Inferior parietal cortex (tissue), 1 donor: ENCODE measurements around the gene MED14.

Experiments
- DNase-seq: peaks from one replicate; pipeline ENCODE4 v3.0.0-alpha.2; 2016; ENCODE audit errors: extremely low spot score

Gene MED14

GRCh38 chrX:40729598-40730584 is 5.5 kb downstream of the MED14 start:
- DNase-seq = no peak

DNA sequence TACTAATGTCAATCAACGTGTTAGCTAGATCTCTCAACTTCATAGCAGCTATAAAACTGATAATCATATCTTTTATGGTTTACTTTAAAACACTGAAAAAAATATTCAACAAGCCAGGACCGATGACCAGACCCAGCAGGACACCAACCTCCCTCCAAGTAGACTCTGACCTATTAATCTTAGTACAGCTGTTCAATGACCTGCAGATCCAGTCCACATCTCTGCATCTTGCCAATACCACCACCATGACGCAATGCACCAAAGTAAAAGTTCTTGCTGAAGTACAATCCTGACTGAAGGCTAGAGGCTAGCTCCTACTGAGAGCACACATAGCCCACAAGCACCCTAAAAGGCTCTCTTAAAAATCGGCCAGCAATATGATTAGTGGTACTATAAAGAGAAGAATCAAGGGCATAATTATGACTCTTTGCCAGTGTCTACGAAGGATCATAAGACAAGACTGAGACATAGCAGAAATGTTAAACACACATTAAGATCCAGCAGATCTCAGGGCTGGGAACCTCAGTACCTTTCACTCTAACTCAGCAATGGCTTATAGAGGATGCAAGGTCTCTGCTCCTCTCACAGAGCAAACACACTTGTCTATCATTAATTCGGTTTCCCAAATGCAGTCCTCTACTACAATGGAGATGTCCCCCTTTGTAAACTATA is 7.6 kb downstream of the MED14 start:
- DNase-seq = no peak

GRCh38 chrX:40727093-40727492 is 8.2 kb downstream of the MED14 start:
- DNase-seq = no peak

- DNase-seq = no peak
Measured at GRCh38 chrX:40722930-40723329, 12.4 kb downstream of the MED14 start.

- no peak for DNase-seq
Measured at GRCh38 chrX:40721489-40722106, 13.7 kb downstream of the MED14 start.

GRCh38 chrX:40720792-40721191 is 14.6 kb downstream of the MED14 start:
- DNase-seq = no peak

GRCh38 chrX:40720339-40720738 is 15.0 kb downstream of the MED14 start:
- no peak for DNase-seq

GRCh38 chrX:40719731-40720130 is 15.6 kb downstream of the MED14 start:
- DNase-seq = no peak

GRCh38 chrX:40719218-40719617 is 16.1 kb downstream of the MED14 start:
- DNase-seq = no peak

DNA sequence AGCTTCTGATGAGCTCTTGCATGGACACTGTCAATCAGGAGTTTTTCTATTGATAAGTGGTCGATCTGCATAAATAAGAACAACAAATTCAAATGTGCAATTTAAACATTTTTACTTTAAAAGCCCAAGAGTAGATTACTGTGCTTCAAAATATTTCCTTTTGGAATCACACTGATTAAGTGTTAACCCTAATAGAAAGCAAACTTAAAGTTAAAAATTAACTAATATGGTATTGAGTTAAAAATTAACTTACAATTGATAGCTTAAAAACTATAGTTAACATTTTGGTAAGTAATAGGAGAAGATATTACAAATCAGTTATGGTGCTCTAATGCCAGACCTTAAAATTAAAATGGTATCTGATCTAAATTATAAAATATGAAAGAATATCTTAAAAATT is 25.9 kb downstream of the MED14 start:
- no peak for DNase-seq

DNA sequence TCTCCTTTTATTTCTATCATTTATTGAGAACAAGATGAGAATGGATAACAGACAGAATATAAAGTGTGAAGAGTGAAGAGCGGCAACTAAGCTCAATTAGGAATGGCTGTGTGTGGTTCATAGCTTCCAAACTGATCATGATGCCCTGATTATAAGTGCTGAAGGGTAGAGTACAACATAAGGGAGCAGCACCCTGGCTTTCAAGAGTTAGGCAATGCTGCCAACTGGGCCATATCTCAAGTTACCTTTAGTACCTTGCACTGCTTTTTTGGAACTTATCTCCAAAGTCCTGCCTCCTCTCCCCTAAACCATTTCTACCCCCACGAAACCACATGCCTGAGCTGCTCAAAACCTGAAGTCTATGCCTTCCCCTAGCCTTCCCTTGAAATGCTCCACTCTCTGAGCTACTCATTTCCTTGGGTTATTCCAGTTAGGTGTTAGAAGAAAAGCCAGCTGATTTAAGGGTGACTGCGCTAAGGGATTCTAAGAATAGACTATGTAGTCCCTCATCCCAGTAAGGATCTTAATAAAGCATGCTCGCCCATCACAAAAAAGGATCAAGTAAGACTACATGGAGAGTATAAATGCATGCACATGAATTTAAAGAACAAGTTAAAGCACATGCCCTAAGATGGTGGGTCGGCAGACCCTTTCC is 29.6 kb downstream of the MED14 start:
- DNase-seq = no peak

- DNase-seq = no peak
Measured at GRCh38 chrX:40700640-40701342, 34.6 kb downstream of the MED14 start.

- DNase-seq = no peak
Measured at GRCh38 chrX:40698851-40699250, 36.5 kb downstream of the MED14 start.

DNA sequence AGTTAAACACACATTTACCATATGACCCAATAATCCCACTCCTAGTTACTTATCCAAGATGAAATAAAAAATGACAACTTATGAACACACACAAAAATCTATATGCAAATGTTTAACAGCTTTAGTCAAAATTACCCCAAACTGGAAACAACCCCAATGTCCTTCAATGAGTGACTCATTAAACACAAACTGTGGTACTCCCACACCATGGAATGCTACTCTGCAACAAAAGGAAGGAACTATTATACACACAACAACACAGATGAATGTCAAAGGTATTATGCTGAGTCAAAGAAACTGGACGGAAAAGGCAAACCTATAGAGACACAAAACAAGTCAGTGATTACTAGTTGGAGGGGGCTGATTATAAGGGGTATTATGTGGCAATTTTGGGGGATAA is 40.5 kb downstream of the MED14 start:
- DNase-seq = no peak

GRCh38 chrX:40688929-40689328 is 46.4 kb downstream of the MED14 start:
- no peak for DNase-seq

GRCh38 chrX:40687169-40687568 is 48.2 kb downstream of the MED14 start:
- no peak for DNase-seq

GRCh38 chrX:40685362-40685918 is 49.9 kb downstream of the MED14 start:
- DNase-seq = no peak

GRCh38 chrX:40684092-40684491 is 51.2 kb downstream of the MED14 start:
- no peak for DNase-seq

- no peak for DNase-seq
Measured at GRCh38 chrX:40683245-40683644, 52.1 kb downstream of the MED14 start.

- no peak for DNase-seq
Measured at GRCh38 chrX:40671126-40671525, 64.2 kb downstream of the MED14 start.
